ENCODE data around the gene CSNK2A1.

DNA sequence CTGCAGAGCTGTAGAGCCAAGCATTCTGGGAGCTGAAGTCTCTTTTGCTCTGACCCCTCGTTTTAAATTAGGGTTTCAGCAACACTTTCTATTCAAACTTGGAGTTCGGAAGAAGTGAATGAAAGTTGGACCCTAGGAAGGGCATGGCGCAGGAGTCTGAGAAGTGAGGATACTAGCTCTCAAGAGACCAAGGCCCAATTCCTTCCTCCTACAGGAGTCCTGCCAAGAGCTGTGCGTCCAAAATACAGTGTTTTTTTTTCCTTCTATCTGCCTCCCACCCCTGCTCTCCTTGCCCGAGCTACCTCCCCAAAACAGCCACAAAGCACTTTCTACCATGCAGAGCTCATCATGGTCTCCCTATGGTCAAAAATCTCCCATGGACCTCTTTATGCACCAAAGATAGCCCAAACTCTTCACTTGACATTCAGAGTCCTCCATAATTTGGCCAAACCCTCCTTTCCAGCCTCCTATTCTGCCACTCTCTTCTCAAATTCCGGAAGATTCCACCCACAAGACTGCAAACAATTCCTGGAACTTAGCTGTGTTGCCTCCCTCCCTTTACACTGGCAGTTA lies 649 bp upstream of the CSNK2A1 start:
- TF ChIP-seq POLR2AphosphoS5 (IDR thresholded peaks at IDR 0.05) (no peak), POLR2A (IDR thresholded peaks at IDR 0.05) (no peak), EP300 (IDR thresholded peaks at IDR 0.05) (no peak)
- TF ChIP-seq, protein P1, sequence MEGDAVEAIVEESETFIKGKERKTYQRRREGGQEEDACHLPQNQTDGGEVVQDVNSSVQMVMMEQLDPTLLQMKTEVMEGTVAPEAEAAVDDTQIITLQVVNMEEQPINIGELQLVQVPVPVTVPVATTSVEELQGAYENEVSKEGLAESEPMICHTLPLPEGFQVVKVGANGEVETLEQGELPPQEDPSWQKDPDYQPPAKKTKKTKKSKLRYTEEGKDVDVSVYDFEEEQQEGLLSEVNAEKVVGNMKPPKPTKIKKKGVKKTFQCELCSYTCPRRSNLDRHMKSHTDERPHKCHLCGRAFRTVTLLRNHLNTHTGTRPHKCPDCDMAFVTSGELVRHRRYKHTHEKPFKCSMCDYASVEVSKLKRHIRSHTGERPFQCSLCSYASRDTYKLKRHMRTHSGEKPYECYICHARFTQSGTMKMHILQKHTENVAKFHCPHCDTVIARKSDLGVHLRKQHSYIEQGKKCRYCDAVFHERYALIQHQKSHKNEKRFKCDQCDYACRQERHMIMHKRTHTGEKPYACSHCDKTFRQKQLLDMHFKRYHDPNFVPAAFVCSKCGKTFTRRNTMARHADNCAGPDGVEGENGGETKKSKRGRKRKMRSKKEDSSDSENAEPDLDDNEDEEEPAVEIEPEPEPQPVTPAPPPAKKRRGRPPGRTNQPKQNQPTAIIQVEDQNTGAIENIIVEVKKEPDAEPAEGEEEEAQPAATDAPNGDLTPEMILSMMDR (IDR thresholded peaks at IDR 0.05): no peak
